OCI-LY1 (cell line): ENCODE measurements around the gene TENM4.

Experiments used
- H2AFZ ChIP-seq: fragments of 200-600 bp; sonication (generic), shearing (Covaris generic); 2 replicates; pipeline ENCODE4 v1.6.0; 2014; ENCODE audit warnings: antibody characterized with exemption, mild to moderate bottlenecking, low read length
- H3F3A ChIP-seq: fragments of 200-600 bp; sonication (generic), shearing (Covaris generic); 2 replicates; pipeline ENCODE4 v1.6.0; 2014; ENCODE audit warnings: mild to moderate bottlenecking, antibody characterized with exemption, low read length, moderate library complexity; ENCODE audit not compliant: insufficient read depth
- H3K27ac ChIP-seq: fragments of 200-600 bp; sonication (generic); 2 replicates; pipeline ENCODE4 v1.5.1; 2014; ENCODE audit warnings: low read length, mixed run types, mild to moderate bottlenecking, low read depth; ENCODE audit not compliant: poor library complexity, severe bottlenecking
- H3K27me3 ChIP-seq: fragments of 200-600 bp; sonication (generic); 2 replicates; pipeline ENCODE4 v1.6.0; 2014; ENCODE audit warnings: antibody characterized with exemption, mild to moderate bottlenecking, low read length, moderate library complexity; ENCODE audit not compliant: insufficient read depth
- H3K36me3 ChIP-seq: fragments of 200-600 bp; sonication (generic); 2 replicates; pipeline ENCODE4 v1.6.1; 2014; ENCODE audit warnings: mild to moderate bottlenecking, antibody characterized with exemption, low read length, moderate library complexity, mixed read lengths; ENCODE audit not compliant: insufficient read depth
- H3K4me1 ChIP-seq: fragments of 200-600 bp; sonication (generic); 2 replicates; pipeline ENCODE4 v1.5.1; 2014; ENCODE audit warnings: mild to moderate bottlenecking, low read length, moderate library complexity; ENCODE audit not compliant: insufficient read depth, severe bottlenecking
- H3K4me2 ChIP-seq: fragments of 200-600 bp; sonication (generic), shearing (Covaris generic); 2 replicates; pipeline ENCODE4 v1.6.1; 2014; ENCODE audit warnings: low read length
- H3K4me3 ChIP-seq: fragments of 200-600 bp; sonication (generic); 2 replicates; pipeline ENCODE4 v1.5.1; 2014; ENCODE audit warnings: low read length, low read depth, mild to moderate bottlenecking, mixed read lengths; ENCODE audit not compliant: poor library complexity, severe bottlenecking
- H3K79me2 ChIP-seq: fragments of 200-600 bp; shearing (Covaris generic); 2 replicates; pipeline ENCODE4 v1.6.1; 2016; ENCODE audit warnings: mixed run types, low read length, mixed read lengths; ENCODE audit not compliant: insufficient read depth
- H3K9ac ChIP-seq: fragments of 200-600 bp; sonication (generic), shearing (Covaris generic); 2 replicates; pipeline ENCODE4 v1.6.1; 2014; ENCODE audit warnings: mild to moderate bottlenecking, low read length, mixed read lengths
- H3K9me2 ChIP-seq: fragments of 200-600 bp; sonication (generic), shearing (Covaris generic); 2 replicates; pipeline ENCODE4 v1.6.1; 2014; ENCODE audit warnings: low read depth, mild to moderate bottlenecking, low read length, mixed read lengths
- H3K9me3 ChIP-seq: fragments of 200-600 bp; shearing (Covaris generic); 2 replicates; pipeline ENCODE4 v1.6.1; 2014; ENCODE audit warnings: low read length, mixed read lengths
- H4K20me1 ChIP-seq: fragments of 200-600 bp; sonication (generic), shearing (Covaris generic); 2 replicates; pipeline ENCODE4 v1.6.0; 2016; ENCODE audit warnings: mild to moderate bottlenecking, low read length; ENCODE audit not compliant: insufficient read depth
- CTCF ChIP-seq: fragments of 200-600 bp; sonication (generic), shearing (Covaris generic); IDR thresholded peaks from 2 replicates; pipeline ENCODE4 v1.5.1; 2017; ENCODE audit warnings: mild to moderate bottlenecking, antibody characterized with exemption, low read length, moderate library complexity, mixed read lengths
- EZH2 ChIP-seq: fragments of 200-600 bp; sonication (generic), shearing (Covaris generic); IDR thresholded peaks from 2 replicates; pipeline ENCODE4 v1.8.0; 2017; ENCODE audit warnings: borderline replicate concordance, mixed run types, mild to moderate bottlenecking, antibody characterized with exemption, low read length, moderate library complexity, mixed read lengths

The TENM4 gene

DNA sequence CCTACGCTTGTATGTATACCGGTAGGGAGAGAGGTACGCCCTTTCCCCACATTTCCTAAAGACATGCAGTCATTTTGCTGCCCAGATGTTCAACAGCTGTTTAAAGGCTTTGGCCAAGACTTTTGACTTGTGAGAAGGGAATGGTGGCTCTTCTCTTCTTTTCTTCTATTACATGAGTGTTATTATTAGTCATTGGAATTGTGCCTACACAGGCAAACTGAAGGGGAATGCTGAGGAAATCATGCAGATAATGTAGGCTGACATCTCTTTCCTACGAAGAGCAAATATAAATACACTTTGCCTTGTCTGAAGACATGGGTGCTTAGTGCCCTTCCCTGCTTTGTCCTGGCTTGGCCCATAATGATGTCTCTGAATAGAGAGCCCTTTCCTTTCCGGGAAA, 671.9 kb downstream of the TENM4 start:
- Histone ChIP-seq H3K27ac (no peak overlapping the region), H4K20me1 (no peaks in the 10 kb centered on the region), H3K4me1 (no peaks in the 10 kb centered on the region), H3K79me2 (no peaks in the 10 kb centered on the region), H3K9me3 (no peaks in the 10 kb centered on the region), H3F3A (no peaks in the 10 kb centered on the region), H2AFZ (no peak overlapping the region), H3K9me2 (no peaks in the 10 kb centered on the region), H3K36me3 (no peaks in the 10 kb centered on the region), H3K9ac (no peak overlapping the region), H3K4me2 (no peak overlapping the region), H3K4me3 (no peak overlapping the region), H3K27me3 (no peaks in the 10 kb centered on the region)
- no peak for TF ChIP-seq EZH2
- TF ChIP-seq CTCF = no peak

DNA sequence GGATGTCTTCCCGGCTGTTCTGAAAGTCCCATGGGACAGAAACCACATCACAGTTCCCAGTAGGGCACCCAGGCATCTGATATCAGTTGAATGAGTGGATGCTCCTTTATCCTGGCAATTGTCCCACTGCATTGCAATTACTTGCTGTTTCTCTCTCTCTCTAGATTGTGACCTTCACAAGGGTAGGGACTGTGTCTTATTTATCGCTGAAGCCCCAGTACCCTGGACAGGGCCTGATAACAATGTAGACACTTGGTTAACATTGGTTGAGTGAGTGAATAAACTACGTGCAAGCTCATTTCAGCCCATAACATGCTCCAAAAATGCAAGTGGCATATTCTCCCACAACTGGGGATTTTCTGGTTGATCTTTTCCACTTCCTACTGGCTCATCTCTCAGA, 672.5 kb downstream of the TENM4 start:
- no peaks in the 10 kb centered on the region for H3K9me2 ChIP-seq
- TF ChIP-seq EZH2 (no peak), CTCF (no peak)
- no peaks in the 10 kb centered on the region for H4K20me1 ChIP-seq
- no peaks in the 10 kb centered on the region for H3K9me3 ChIP-seq
- no peak overlapping the region for H3K27ac ChIP-seq
- H3K4me1 ChIP-seq = no peaks in the 10 kb centered on the region
- no peak overlapping the region for H2AFZ ChIP-seq
- H3K4me3 ChIP-seq = no peak overlapping the region
- H3K36me3 ChIP-seq = no peaks in the 10 kb centered on the region
- H3K79me2 ChIP-seq = no peaks in the 10 kb centered on the region
- no peaks in the 10 kb centered on the region for H3F3A ChIP-seq
- no peak overlapping the region for H3K9ac ChIP-seq
- H3K27me3 ChIP-seq = no peaks in the 10 kb centered on the region
- no peak overlapping the region for H3K4me2 ChIP-seq

- Histone ChIP-seq H3K9ac (no peak overlapping the region), H2AFZ (no peak overlapping the region), H3K79me2 (no peaks in the 10 kb centered on the region), H3K9me2 (no peaks in the 10 kb centered on the region), H3K4me2 (no peak overlapping the region), H3F3A (no peaks in the 10 kb centered on the region), H4K20me1 (no peaks in the 10 kb centered on the region), H3K4me3 (no peak overlapping the region), H3K27ac (no peak overlapping the region), H3K36me3 (no peaks in the 10 kb centered on the region), H3K9me3 (no peaks in the 10 kb centered on the region), H3K27me3 (no peaks in the 10 kb centered on the region), H3K4me1 (no peaks in the 10 kb centered on the region)
- TF ChIP-seq EZH2 (no peak), CTCF (no peak)
Observed at GRCh38 chr11:78767027-78767932, 673.5 kb downstream of the TENM4 start.
